BE2C (cell line): Measurements from ENCODE around the gene C4BPA.

ENCODE experiments used
- DNase-seq: peaks from one replicate; pipeline ENCODE4 v3.0.0-alpha.2; 2020
- H3K27me3 ChIP-seq: fragments of 250-450 bp; sonication (Bioruptor Pico); 2 replicates; pipeline ENCODE4 v1.5.1; 2020; ENCODE audit warnings: mild to moderate bottlenecking
- H3K36me3 ChIP-seq: fragments of 250-450 bp; sonication (Bioruptor Pico); 2 replicates; pipeline ENCODE4 v1.5.1; 2020; ENCODE audit warnings: mild to moderate bottlenecking
- H3K4me1 ChIP-seq: fragments of 250-450 bp; sonication (Bioruptor Pico); 2 replicates; pipeline ENCODE4 v1.5.1; 2020
- H3K4me3 ChIP-seq: 2 replicates; pipeline ENCODE4 v1.5.1; 2011; ENCODE audit warnings: low read depth, low read length
- H3K9me3 ChIP-seq: fragments of 250-450 bp; sonication (Bioruptor Pico); 2 replicates; pipeline ENCODE4 v1.5.1; 2020
- TF ChIP-seq, protein P1 (sequence below): IDR thresholded peaks from 2 replicates; pipeline ENCODE4 v1.5.1; 2012; ENCODE audit warnings: mild to moderate bottlenecking, low read depth, low read length

C4BPA gene

DNA sequence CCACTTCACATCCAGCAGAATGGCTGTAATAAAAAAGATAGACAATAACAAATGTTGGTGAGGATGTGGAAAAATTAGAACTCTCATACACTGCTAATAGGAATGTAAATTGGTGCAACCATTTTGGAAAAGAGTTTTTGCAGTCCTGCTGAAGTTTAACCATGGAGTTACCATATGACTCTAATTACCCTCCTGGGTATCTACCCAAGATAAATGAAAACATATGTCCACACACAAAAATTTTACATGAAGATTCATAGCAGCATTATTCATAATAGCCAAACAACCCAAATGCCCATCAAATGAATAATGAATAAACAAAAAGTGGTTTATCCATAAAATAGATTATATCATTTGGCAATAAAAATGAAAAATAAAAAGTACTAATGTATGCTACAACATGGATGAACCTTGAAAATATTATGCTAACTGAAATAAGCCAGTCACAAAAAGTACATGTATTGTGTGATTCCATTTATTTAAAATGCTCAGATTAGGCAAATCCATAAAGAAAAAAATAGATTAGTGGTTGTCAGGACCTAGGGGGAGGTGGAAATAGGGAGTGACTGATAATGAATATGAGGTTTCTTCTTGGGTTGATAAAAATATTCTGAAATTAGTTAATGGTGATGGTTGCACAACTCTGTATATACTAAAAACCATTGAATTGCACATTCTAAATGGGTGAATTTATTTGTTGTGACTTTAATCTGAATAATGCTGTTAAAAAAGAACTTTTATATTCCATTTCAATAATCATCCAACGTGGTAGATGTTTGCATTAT is 26.4 kb downstream of the C4BPA start:
- TF ChIP-seq, protein P1, sequence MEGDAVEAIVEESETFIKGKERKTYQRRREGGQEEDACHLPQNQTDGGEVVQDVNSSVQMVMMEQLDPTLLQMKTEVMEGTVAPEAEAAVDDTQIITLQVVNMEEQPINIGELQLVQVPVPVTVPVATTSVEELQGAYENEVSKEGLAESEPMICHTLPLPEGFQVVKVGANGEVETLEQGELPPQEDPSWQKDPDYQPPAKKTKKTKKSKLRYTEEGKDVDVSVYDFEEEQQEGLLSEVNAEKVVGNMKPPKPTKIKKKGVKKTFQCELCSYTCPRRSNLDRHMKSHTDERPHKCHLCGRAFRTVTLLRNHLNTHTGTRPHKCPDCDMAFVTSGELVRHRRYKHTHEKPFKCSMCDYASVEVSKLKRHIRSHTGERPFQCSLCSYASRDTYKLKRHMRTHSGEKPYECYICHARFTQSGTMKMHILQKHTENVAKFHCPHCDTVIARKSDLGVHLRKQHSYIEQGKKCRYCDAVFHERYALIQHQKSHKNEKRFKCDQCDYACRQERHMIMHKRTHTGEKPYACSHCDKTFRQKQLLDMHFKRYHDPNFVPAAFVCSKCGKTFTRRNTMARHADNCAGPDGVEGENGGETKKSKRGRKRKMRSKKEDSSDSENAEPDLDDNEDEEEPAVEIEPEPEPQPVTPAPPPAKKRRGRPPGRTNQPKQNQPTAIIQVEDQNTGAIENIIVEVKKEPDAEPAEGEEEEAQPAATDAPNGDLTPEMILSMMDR, result no peak
- H3K27me3 ChIP-seq, result peaks cover 6% of the 10 kb centered on the region
- no peaks in the 10 kb centered on the region for H3K36me3 ChIP-seq
- no peak overlapping the region for H3K4me3 ChIP-seq
- H3K4me1 ChIP-seq, result no peaks in the 10 kb centered on the region
- DNase-seq, result no peak
- H3K9me3 ChIP-seq, result no peaks in the 10 kb centered on the region

DNA sequence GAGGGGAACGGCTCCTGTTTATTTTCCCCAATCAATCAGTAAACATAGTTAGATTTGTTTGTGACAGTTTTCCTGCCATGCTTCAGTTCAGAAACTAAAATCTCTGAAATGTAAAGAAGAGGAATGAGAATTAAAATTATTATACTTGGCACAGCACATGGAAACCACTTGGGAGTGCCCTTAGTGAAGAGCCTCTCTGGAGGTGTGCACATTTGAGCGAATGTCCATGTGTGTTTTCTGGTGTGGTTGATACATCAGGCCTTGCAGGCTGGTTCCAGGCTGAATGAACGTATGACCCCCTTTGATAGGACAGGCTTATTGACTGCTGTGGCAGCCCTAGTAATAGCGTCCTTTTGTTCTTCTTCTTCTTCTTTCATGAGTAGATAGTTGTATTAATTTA is 27.1 kb downstream of the C4BPA start:
- no peaks in the 10 kb centered on the region for H3K4me1 ChIP-seq
- TF ChIP-seq, protein P1, result no peak
- no peaks in the 10 kb centered on the region for H3K36me3 ChIP-seq
- no peak overlapping the region for H3K4me3 ChIP-seq
- H3K9me3 ChIP-seq, result no peaks in the 10 kb centered on the region
- no peak for DNase-seq
- H3K27me3 ChIP-seq, result peaks cover 6% of the 10 kb centered on the region

DNA sequence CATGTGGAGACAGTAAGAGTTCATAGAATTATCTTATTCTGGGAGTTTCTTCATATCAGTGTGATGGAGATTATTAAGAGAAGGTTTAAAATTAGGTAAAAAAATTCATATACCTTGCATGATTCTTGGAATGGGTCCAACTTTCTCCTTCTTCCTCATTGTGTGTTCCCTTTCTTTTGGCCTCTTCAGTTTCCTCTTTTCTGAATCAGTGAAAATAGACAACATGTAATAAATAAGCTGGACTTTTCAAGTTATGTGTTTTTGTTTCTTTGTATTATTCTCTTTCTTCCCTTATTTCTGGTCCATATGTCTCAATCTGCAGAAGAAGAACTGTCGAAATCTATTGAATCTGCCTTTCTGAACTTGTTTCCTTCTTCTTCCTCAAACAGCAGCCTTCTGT is 30.5 kb downstream of the C4BPA start:
- Histone ChIP-seq H3K9me3 (no peaks in the 10 kb centered on the region), H3K4me3 (no peak overlapping the region), H3K36me3 (no peaks in the 10 kb centered on the region), H3K27me3 (peaks cover 6% of the 10 kb centered on the region), H3K4me1 (no peaks in the 10 kb centered on the region)
- no peak for DNase-seq
- TF ChIP-seq, protein P1, result no peak

DNA sequence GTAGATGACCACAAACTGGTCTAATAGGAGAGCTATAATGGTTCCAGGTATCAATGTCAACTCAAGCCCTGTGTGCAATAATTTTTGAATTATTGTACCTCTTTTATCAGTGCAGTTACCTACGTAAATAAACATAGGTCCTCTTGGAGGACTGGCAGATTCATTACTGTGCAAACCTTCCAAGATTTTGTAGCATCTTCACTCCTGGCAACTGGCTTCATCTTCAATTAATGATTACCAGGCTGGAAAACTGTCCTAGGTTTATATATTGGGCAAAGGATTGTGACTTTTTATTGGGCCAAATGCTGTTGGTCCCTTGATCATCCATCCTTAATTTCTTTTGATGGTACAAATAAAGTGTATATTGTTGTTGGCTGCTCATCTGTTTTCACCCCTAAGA is 35.6 kb downstream of the C4BPA start:
- no peaks in the 10 kb centered on the region for H3K4me1 ChIP-seq
- H3K36me3 ChIP-seq, result no peaks in the 10 kb centered on the region
- DNase-seq, result no peak
- H3K9me3 ChIP-seq, result no peaks in the 10 kb centered on the region
- no peak overlapping the region for H3K4me3 ChIP-seq
- H3K27me3 ChIP-seq, result peaks cover 8% of the 10 kb centered on the region
- TF ChIP-seq, protein P1, result no peak

DNA sequence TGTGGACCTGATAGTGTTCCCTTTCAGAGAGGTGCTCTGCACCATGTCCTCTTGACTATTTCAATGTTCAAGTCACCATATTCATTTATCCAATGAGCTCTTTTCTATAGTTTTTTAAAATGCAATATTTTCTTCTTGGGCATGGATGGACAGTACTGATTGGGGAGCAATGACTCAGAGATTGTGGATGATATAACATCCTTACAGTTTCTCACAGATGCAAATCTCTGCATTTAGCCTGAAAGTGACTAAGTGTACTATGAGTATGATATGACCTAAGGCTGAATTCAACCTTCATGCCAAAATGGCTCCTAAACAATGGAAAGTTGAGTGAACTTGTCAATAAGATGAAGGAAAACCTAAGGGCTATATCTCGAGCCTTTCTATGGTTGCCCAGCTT is 36.5 kb downstream of the C4BPA start:
- no peak for DNase-seq
- no peaks in the 10 kb centered on the region for H3K9me3 ChIP-seq
- H3K4me1 ChIP-seq, result no peaks in the 10 kb centered on the region
- peaks cover 8% of the 10 kb centered on the region for H3K27me3 ChIP-seq
- H3K36me3 ChIP-seq, result no peaks in the 10 kb centered on the region
- TF ChIP-seq, protein P1, result no peak
- no peak overlapping the region for H3K4me3 ChIP-seq

DNA sequence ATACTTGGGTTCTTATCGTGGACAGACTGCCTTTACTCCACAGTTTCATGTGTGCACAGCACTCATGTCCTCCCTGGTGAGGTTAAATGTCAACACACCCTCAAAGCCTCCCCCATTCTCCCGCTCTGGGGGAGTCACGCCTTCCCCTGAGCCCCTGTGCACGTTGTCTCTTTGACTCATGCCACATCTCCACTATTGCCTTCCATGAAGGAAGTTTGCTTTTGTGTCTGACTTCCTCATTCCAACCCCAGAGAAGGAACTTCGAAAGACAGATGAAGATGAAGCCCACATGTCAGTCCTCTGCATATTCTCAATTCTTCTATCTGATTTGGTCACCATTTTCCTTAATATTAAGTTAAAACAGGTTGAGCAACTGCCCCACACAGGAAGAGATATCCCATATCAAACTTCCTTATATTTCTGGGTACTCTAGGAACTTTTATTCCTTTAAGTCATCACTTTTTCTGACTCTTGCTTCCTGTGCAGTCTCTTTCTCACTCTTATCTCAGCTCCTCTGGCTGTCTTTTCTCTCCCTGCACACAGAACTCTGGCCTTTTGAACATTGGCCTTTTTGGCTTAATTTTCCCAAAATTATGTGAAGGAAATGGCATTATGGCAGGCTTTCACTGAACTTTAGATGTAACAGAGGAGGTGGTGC is 41.5 kb downstream of the C4BPA start:
- no peak overlapping the region for H3K4me3 ChIP-seq
- no peaks in the 10 kb centered on the region for H3K9me3 ChIP-seq
- DNase-seq, result no peak
- TF ChIP-seq, protein P1, result no peak
- no peaks in the 10 kb centered on the region for H3K4me1 ChIP-seq
- no peaks in the 10 kb centered on the region for H3K36me3 ChIP-seq
- H3K27me3 ChIP-seq, result no peaks in the 10 kb centered on the region; the same call in 1 of the 2 replicates
